GM19328 (cell line): Measurements from ENCODE around the gene ATXN2.
A peak's percentile ranks its signal among the peaks of the same experiment; 100 is the strongest.
"Not testable (repeated sequence)": the region's sequence is repeated elsewhere in the genome, so short reads cannot be mapped to it uniquely, and the experiment has no call there.

ENCODE experiments used
- ATAC-seq: cut with Tn5 transposase; IDR thresholded peaks from one replicate; pipeline ENCODE4 v1.9.1; 2021; ENCODE audit warnings: mild to moderate bottlenecking, moderate library complexity; ENCODE audit not compliant: unreplicated experiment

The ATXN2 gene

GRCh38 chr12:111598637-111599452 is at the start of gene ATXN2:
TSS of gene ATXN2 (minus strand) at chr12:111599315. CDS start at chr12:111599034, 281 bp downstream.
- ATAC-seq: peak; percentile 39

- ATAC-seq: no peak
Measured at GRCh38 chr12:111645433-111645832, 46.3 kb upstream of the ATXN2 start.

- ATAC-seq: no peak
Measured at GRCh38 chr12:111643427-111643826, 44.3 kb upstream of the ATXN2 start.

- no peak for ATAC-seq
Measured at GRCh38 chr12:111642681-111643426, 43.7 kb upstream of the ATXN2 start.

DNA sequence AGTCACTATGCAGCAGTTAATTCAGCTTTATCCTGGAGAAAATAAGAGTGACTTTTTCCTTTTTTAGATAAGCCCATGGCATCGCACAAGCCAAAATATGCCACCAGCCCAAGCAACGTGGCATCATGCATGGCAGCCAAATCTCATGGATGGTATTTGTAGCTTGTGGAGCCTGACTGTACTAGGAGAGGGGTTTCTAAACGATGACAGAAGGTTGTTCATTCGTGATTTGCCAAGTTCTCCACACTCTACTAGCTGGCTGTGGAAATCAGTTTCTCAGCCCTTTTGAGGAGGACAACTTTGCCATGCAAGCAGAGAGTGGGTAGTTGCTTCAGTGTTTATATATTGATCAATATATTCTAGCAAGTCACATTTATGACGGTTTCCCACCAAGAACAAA is 41.4 kb upstream of the ATXN2 start:
- ATAC-seq: no peak

- ATAC-seq: no peak
Measured at GRCh38 chr12:111638556-111638955, 39.4 kb upstream of the ATXN2 start.

GRCh38 chr12:111636209-111636945 is 37.3 kb upstream of the ATXN2 start:
- no peak for ATAC-seq

- ATAC-seq: no peak
Measured at GRCh38 chr12:111635524-111635923, 36.4 kb upstream of the ATXN2 start.

DNA sequence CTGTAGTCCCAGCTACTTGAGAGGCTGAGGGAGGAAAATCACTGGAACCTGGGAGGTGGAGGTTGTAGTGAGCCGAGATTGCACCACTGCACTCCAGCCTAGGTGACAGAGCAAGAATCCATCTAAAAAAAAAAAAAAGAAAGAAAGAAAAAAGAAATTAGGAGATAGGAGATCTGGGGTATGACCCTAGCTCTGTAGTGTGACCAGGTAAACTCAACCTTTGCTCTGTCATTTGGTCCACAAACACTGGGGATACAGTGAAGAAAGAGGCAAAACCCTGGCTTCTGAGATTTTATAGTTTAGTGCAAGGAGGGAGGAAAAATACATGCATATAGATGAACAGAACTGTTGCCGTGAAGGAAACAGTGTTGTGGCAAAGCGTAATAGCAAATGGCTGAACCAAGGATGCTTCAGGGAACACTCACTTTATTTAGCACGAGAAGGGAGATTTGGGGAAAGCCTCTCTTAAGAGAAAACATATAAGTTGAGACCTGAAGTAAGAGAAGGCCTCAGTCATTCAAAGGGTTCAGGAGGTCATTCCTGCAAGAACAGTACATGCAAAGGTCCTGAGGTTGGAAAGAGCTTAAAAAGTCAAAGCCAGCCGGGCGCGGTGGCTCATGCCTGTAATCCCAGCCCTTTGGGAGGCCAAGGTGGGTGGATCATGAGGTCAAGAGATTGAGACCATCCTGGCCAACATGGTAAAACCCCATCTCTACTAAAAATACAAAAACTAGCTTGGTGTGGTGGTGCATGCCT is 29.6 kb upstream of the ATXN2 start:
- no peak for ATAC-seq

GRCh38 chr12:111626230-111626629 is 27.1 kb upstream of the ATXN2 start:
- ATAC-seq: no peak

DNA sequence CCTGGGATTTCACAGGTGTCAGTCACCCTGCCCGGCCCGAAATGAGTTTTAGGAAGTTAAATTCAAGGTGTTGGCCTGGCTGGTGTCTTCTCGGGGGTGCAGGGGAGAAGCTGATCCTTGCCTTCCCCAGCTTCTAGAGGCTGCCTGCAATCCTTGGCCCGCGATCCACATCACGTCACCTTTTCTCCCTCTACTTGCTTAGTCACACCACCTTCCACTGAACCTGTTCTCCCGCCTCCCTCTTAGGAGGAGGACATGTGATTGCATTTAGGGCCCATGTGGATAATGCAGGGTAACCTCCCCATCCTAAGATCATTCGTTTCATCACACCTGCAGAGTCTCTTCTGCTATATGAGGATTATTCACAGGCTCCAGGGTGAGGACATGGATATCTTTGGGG is 25.4 kb upstream of the ATXN2 start:
- no peak for ATAC-seq

GRCh38 chr12:111617841-111618240 is 18.7 kb upstream of the ATXN2 start:
- ATAC-seq: not testable (repeated sequence)

- no peak for ATAC-seq
Measured at GRCh38 chr12:111616177-111616623, 17.1 kb upstream of the ATXN2 start.

GRCh38 chr12:111607239-111607638 is 8.1 kb upstream of the ATXN2 start:
- no peak for ATAC-seq

- no peak for ATAC-seq
Measured at GRCh38 chr12:111606767-111607230, 7.7 kb upstream of the ATXN2 start.

- ATAC-seq: no peak
Measured at GRCh38 chr12:111605911-111606766, 7.0 kb upstream of the ATXN2 start.

- ATAC-seq: not testable (repeated sequence)
Measured at GRCh38 chr12:111602857-111603256, 3.7 kb upstream of the ATXN2 start.

- no peak for ATAC-seq
Measured at GRCh38 chr12:111602348-111602747, 3.2 kb upstream of the ATXN2 start.

GRCh38 chr12:111600986-111601385 is 1.9 kb upstream of the ATXN2 start:
- ATAC-seq: not testable (repeated sequence)
